GM18505 (cell line): ENCODE data around the gene PAGE1.
"Not testable (repeated sequence)": the region's sequence is repeated elsewhere in the genome, so short reads cannot be mapped to it uniquely, and the experiment has no call there.

Experiments
- ATAC-seq: cut with Tn5 transposase; IDR thresholded peaks from one replicate; pipeline ENCODE4 v1.9.1; 2021; ENCODE audit not compliant: unreplicated experiment
- POLR2A ChIP-seq: IDR thresholded peaks from 4 replicates; pipeline ENCODE4 v1.6.1; 2011; ENCODE audit warnings: borderline replicate concordance; ENCODE audit not compliant: insufficient read depth, insufficient read length; ENCODE audit errors: extremely low read depth

Gene PAGE1, protein sequence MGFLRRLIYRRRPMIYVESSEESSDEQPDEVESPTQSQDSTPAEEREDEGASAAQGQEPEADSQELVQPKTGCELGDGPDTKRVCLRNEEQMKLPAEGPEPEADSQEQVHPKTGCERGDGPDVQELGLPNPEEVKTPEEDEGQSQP

DNA sequence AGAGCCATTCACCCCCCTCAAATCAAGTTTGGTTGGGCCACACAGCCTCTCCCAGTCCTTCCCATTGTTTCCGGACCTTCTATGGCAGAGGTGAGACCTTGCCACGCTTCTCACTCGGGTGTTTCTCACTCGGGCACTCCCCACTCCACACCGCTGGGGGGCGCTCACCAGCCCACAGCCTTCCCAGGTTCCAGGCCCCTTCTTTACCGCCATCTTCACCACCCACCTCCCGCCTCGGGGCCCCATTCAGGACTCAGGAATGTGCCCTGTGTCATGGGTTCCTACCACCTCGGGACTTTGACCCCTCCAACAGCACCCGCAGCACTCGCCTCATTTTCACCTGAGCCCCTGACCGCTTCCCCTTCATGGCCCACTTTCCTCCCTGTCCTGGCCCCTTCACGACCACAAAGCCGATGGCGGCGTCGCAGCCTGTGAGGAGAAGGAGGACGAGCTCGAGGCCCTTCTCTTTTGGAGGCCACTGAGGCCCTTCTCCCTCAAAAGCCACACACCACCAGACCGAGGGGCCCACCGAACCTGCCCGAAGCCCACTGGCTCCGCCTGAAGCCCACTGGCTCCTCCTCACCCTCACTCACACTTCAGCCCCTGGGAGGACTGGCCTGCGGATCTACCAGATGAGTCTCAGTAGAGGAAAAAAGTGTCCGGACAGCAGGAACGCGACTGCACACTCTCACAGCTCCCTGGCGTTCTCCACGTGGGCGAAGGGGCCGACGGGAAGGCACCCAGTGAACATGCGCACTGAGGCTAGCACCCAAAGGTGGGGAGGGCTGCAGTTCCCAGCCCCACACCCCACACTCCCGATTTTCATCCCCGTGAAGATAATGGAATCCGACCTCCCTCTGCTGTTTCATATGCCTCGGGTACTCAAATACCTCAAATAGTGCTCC is at the start of gene PAGE1:
TSS of gene PAGE1 (minus strand) at position 709 of the 905 bp plus-strand sequence. CDS start 1,214 bp downstream, outside the sequence.
- TF ChIP-seq POLR2A = no peak
- ATAC-seq = no peak

DNA sequence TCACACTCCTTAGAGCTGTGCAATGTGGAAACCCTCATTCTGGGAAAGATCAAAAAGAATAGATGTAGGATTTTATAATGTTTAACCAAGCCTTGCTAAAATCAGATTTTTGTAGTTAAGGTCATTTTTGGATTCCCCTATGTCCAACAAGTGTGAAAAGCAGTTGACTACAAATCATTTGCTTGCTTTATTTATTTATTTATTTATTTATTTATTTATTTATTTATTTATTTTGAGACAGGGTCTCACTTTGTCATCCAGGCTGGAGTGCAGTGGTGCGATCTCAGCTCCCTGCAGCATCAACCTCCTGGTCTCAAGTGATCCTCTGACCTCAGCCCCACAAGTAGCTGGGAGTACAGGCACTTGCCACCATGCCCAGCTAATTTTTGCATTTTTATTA is 45.7 kb upstream of the PAGE1 start:
- ATAC-seq = not testable (repeated sequence)

DNA sequence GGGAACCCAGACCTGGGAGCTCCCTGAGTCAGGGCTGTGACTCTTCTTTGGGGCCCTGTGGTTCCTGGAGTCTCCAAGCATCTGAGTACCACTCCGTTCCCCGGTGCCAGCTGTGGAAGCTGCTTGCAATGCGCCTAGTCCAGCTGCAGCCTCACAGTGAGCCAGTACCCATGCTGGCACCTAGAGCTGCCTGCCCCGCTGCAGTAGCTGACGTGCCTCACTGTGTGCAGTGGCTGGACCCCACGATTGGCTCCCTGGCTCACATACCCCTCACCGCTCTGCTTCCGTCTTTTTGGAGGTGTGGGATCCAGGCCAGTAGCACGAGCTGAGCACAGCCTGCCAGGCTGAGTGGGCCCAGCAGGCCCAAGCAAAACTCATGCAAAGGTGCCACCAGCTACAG is 32.1 kb upstream of the PAGE1 start:
- no peak for ATAC-seq
- TF ChIP-seq POLR2A = no peak

DNA sequence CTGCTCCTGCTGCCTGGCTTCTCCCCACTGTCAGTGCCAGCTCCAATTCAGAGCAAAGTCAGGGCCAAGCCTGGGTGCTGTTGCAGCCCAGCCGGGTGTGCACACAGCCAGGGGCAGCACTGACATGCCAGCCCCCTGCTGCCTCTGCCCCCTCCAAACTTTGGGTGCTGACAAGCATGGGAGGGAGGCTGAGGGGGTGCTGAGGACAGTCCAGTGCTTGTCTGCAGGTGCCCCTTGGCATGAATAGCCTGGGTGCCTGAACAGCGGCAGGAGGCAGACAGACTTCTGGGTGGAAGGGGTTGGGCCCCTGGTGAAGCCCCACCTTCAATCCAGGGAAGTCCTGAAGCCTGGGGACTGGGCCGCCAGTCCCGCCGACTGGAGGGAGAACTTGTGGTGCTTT is 31.2 kb upstream of the PAGE1 start:
- no peak for ATAC-seq
- TF ChIP-seq POLR2A = no peak

DNA sequence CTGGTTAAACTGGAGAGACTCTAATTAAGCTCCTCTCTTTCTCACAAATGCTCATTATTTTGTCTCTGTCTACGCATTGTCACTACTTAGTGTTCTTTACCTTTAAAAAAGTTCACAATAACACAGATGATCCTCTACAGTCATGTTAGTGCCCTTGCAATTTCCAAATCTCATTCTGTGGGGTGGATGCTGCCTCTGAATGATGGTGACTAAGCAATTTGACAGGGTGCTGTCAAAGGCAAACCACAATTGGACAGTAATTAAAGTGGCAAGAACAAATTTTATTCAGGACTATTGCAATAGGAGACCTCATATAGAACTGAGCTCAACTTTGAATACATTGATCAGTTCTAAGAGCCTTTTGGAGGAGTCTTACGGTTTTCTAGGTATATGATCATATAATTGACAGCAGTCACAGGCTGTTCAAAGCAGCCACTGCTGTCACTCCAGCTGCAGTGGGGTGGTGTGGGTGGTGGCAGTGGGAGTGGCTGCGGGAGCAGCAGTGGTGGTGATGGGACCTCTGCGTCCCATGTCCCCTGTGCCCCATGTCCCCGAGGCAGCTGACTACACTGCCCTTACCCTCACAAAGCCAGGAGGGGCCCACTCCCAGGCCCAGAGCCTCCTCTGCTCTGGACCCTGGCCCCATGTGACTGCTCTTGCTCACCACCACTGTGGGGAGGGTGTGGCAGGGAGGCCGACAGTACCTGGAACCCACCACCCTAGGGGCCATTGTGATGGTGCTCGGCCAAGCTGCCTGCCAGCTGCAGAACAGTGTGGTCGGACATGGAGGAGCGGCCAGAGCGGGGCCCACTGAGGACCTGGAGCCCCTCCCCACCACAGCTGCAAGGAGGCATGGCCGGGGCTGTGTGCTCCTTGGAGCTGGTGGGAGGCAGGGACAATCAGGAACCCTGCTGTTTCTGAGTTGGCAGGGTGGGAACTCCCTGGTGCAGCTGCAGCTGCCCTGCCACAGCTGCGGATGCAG is 30.4 kb upstream of the PAGE1 start:
- TF ChIP-seq POLR2A = no peak
- no peak for ATAC-seq

DNA sequence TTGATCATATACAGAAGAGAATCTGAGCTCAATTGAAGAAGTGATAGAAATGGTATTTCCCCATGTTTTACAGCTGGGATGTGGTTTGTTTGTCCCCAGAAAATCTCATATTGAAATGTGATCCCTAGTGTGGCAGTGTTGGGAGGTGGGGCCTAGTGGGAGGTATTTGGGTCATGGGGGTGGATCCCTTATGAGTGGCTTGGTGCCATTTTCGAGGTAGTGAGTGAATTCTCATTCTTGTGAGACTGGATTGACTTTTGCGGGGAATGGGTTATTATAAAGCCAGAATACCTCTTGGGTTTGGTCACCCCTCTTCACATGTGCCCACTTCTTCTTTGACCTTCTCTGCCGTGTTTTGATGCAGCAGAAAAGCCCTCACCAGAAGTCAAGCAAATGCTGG is 29.6 kb upstream of the PAGE1 start:
- no peak for TF ChIP-seq POLR2A
- ATAC-seq = no peak

DNA sequence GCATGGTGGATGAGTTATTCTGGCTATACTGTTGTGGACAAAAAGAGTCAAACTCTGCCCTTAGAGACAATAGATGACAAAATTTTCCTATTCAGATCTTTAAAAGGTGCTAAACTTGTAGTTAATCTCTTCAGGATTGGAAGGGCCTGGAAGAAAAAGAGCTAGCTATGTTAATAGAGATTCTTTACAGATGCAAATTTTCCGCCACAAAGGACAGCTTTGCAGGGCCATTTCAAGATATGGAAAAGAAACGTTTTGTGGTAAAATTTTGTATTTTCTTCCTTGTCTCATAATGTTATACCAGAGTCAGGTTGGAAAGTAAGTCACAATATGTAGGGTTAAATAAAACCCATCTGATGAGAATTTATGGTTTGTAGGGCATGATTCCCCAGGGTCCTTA is 24.3 kb upstream of the PAGE1 start:
- not testable (repeated sequence) for ATAC-seq

DNA sequence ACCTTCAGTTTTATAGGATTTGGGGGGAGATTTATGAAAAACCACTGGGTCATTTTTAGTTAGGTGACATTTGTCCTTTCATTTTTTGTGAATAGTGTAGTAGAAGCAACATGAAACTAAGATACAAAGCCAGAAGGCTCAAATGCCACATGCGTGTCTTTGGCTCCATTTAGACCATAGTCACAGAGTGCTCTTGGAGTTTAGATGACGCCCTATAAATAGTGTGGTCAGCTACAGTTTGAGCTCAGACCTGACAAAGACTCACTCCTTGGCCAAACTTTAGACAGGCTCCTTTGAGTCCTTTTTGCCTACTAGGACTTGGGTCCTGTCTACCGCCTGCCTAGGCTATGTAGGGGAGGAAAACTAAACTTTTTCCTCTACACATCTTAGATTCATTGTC is 16.8 kb upstream of the PAGE1 start:
- ATAC-seq = no peak
- TF ChIP-seq POLR2A = no peak

DNA sequence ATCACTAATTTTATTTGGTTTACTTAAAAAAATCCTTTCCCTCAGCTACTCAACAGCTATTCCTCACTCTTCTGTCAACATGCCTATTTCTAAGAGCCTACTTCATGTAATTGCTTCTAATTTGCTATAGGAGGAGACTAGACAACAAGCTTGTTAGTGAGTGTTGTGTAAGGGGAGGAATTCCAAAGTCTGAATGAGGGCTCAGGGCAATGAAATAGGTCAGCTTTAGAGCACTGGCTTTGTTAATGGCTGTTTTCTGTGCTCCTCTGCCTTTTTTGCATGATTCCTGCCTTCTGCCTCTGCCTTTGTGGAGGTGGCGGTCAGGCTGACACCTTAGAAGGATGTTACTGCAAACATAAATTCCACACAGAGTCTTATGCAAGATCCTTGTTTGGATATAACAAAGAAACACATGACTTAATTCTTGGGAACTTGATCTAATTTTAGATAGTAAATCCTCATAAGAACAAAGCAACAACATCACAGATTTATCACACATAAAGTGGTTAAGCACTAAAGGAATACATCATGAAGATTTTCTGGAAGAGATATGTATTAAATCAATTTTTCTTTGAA is 15.0 kb upstream of the PAGE1 start:
- no peak for TF ChIP-seq POLR2A
- no peak for ATAC-seq

DNA sequence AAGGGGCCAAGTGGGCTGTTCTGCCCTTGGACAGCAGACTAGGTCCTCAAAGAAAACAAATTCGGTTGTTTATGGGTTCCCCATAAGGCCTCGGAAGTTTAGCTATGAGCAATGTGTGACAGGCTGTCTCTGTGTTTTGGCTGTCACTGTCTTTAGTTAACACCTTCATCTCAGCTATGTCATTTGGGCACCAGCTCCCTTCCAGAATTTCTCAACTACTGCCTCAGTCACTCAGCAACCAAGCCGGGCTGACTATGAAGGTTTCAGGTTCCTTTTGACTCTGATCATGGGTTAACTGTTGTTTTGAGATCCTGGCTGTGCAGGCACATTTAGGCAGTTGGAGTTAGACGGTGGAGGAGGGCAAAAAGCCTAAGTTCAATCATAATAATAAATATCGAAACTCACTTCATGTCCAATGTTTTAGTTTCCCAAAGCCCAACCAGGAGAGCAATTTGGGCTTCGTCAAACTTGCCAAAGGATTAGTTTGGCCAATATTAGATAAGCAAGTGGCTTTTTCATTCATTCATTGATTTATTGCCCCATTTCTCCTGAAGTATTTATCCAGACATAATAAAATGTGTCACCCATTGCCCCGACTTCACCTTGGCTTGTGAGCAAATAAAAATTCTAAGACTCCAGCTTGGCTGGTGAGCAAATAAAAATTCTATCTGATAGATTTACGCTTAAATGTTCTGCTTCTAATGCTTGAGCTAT is 9.1 kb upstream of the PAGE1 start:
- no peak for TF ChIP-seq POLR2A
- no peak for ATAC-seq

DNA sequence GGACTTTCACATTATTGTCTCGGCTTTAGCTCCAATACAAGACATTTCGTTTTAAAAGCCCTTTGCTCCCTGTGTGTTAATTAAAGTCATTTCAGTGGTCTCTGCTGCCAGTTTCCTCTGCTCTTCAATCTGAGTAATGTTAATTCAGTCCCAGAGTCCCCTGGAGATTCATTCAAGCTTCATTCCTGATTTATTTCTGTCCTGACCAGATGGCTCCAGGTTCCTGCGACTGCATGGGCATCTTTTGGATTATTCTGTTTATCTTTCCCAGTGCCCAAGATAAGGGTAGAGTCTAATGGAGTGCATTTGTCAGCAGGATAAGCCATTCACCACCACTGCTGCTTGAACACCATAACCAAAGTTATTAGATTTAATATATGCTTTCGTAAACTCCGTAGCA is 6.1 kb upstream of the PAGE1 start:
- no peak for ATAC-seq
- TF ChIP-seq POLR2A = no peak

DNA sequence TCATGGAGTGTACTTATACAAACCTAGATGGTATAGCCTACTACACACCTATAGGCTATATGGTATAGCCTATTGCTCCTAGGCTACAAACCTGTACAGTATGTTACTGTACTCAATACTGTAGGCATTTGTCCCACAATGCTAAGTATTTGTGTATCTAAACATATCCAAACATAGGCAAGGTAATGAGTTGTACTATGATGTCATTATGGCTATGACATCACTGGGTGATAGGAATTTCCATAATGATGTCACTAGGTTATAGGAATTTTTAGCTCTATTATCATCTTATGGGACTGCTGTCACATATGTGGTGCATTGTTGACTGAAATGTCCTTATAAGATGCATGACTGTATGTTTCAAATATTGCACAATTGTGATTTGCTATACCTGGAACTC is 5.5 kb upstream of the PAGE1 start:
- TF ChIP-seq POLR2A = no peak
- ATAC-seq = no peak
